IPS-NIHi7 (cell line): ENCODE measurements around the gene SRPK3.
"Not testable (repeated sequence)": the region's sequence is repeated elsewhere in the genome, so short reads cannot be mapped to it uniquely, and the experiment has no call there.

Experiments
- DNase-seq: peaks from one replicate; pipeline ENCODE4 v3.0.0; 2012; ENCODE audit warnings: mixed read lengths; ENCODE audit errors: extremely low spot score

SRPK3 gene, protein sequence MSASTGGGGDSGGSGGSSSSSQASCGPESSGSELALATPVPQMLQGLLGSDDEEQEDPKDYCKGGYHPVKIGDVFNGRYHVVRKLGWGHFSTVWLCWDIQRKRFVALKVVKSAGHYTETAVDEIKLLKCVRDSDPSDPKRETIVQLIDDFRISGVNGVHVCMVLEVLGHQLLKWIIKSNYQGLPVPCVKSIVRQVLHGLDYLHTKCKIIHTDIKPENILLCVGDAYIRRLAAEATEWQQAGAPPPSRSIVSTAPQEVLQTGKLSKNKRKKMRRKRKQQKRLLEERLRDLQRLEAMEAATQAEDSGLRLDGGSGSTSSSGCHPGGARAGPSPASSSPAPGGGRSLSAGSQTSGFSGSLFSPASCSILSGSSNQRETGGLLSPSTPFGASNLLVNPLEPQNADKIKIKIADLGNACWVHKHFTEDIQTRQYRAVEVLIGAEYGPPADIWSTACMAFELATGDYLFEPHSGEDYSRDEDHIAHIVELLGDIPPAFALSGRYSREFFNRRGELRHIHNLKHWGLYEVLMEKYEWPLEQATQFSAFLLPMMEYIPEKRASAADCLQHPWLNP

DNA sequence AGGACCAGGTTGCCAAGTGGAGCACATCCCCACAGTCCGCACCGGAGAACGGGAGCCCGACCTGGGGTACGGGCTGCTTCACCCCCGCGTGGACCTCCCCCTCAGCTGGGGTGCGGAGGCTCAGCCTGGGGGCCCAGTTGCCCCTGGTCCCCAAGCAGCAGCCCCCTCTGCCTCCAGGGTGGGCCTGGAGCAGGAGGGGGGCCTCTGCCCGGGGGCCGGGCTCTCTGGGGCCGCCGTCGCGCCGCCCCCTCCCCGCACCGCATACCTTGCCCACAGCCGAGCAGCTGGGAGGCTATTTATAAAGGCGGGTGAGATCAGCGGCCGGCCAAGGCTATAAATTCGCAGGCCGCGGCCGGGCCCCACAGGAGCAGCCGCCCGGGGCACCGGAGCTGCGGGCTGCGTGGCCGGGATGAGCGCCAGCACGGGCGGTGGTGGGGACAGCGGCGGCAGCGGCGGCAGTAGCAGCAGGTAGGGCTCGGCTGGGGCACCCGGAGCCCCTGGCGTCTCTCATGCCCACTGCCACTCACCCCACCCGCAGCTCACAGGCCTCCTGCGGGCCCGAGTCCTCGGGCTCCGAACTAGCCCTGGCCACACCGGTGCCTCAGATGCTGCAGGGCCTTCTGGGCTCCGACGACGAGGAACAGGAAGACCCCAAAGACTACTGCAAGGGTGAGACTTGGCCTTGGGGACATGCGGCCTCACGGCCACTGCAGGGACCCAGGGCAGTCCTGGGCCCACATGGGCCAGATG, at the start of gene SRPK3:
TSS of gene SRPK3 (plus strand) at position 364 of the 750 bp plus-strand sequence. CDS start at position 410, 46 bp downstream.
- DNase-seq = no peak

DNA sequence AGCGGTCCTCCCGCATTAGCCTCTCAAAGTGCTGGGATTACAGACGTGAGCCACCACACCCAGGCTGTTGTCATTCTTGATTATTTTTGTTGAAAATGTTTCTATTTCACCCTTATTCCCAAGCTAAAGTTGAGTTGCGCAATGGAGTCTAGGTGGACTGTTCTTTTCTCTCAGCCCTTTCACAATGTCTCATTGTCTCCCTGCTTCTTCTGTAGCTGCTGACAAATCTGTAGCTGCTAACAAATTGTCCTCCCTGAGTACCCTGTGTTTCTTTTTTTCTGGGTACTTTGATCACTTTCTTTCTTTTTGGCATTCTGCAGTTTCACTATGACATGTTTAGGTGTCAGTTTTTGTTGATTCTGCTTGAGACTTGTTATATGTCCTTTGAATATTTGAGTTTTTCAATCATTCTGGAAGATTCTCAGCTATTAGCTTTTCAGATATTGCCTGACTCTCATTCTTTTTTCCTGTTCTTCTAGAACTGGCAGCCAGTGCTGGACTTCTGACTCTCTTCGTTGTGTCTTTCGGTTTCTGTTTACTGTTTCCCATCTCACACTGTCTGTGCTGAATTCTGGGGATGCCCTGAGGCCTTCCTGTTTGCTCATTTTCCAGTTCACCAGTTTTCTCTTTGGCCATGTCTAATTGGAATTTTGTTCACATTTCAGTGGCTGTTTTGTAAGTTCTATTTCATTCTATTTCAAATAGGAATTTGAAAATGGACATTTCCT, 49.6 kb upstream of the SRPK3 start:
- no peak for DNase-seq

DNA sequence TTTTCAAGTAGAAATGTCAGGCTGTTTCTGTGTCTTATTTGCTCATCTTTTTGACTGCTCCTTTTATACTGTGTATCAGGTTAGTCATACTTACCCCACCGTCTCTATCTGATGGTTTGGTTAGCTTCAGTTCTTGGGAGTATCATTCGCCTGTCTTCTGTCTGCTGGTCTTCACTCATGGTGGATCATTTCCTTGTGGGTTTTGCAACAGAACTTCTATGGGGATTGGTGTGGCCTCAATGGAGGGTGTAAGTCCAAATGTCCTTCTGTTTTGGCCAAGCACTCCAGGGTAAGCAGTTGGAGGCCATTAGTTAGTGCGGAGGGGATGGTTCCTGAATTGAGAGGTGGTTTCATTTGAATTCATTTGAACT, 49.0 kb upstream of the SRPK3 start:
- no peak for DNase-seq

DNA sequence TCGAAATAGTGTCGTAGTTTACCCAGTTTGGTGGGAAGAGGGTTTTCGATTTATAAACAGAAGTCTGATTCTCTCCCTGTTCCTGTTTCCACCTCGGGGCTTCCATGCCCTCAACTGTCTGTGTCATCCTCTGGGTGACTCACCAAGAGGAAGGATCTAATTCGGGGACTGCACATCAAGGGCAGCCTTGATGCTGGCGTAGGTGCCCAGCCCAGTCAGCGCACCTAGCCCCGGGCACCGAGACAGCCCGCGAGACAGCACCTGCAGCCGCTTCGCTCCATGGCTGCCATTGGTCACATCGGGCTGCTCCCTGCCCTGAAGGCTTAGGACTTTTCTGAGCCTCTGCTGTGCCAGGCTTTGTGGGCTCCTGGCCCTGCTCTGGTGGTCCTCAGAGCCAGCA, 48.4 kb upstream of the SRPK3 start:
- DNase-seq = no peak

DNA sequence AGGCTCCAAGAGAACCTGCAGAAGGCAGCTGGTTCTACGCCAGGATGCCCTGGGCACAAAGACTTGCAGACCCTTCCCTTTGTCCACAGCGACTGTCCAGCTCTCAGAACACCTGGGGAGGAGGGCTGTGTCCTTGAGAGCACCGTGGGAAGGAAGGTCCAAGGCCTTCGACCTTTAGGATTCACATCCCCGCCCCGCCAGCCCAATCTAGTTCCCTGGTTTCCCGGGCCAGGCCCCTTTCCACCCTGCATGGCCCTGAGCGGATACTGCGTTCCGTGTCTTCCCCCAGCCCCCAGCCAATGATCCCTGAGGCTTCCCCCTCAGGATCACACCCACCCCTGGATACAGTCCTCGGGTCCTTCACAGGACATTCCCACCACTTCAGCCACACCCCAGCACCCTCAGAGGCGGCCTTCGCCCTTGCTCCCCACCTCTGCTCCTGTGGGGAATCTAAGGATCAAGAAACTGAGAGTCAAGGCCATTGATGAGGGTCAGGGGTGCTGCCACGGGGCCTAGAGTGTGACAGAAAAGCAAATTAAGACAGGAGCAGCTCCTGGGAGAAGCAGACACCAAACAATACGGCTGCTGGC, 47.1 kb upstream of the SRPK3 start:
- DNase-seq = no peak

DNA sequence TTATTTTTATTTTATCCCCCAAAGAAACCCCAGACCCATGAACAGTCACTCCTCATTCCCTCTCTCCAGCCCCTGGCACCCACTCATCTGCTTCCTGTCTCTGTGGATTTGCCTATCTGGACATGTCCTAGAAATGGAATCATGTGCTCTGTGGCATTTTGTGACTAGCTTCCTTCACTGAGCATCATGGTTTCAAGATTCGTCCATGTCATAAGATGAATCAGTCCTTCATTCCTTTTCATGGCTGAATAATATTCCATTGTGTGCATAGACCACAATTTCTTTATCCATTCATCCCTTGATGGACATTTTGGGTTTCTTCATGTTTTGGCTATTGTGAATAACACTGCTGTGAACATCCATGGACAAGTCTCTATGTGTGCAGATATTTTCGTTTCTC, 46.0 kb upstream of the SRPK3 start:
- DNase-seq = no peak

DNA sequence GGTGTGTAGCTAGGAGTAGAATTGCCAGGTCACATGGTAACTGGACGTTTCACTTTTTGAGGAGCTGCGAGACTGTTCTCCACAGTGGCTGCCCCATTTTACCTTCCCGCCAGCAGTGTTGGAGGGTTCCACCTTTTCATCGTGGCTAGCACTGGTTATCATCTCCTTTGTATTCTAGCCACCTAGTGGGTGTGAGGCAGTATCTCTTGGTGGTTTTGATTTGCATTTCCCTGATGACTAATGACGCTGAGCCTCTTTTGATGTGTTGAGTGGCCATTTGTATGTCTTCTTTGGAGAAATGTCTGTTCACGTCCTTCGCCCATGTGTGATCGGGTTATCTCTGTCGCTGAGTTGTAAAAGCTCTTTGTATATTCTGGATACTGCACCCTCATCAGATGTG, 45.6 kb upstream of the SRPK3 start:
- no peak for DNase-seq

DNA sequence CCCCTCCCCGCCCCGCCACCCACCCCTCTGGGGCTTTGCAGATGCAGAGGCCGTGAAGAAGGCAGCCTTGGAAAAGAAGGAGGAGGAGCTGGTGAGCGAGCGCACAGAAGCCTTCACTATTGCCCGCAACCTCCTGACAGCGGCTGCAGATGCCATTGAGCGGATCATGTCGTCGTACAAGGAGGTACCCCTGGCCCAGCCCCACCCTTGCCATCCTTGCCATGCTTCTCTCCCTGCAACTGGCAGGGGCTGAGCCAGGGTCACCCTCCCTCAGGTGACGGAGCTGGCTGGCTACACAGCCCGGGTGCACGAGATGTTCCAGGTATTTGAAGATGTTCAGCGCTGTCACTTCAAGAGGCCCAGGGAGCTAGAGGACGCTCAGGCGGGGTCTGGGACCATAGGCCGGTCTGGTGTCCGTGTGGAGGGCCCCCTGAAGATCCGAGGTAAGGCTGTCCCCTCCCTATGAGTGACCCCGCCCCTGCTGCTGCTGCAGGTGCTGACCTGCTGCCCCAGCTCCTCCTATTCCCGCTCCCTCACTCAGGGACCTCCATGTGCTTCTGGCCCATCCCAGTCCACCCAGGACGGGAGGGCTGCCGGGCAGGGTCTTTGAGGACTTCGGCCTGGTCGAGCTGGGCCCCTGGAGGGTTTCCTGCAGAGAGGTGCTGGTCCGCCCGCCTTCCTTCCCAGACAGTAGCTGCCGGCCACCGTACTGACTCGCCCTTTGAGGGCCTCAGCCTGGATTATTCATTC, 44.6 kb upstream of the SRPK3 start:
- DNase-seq = no peak

DNA sequence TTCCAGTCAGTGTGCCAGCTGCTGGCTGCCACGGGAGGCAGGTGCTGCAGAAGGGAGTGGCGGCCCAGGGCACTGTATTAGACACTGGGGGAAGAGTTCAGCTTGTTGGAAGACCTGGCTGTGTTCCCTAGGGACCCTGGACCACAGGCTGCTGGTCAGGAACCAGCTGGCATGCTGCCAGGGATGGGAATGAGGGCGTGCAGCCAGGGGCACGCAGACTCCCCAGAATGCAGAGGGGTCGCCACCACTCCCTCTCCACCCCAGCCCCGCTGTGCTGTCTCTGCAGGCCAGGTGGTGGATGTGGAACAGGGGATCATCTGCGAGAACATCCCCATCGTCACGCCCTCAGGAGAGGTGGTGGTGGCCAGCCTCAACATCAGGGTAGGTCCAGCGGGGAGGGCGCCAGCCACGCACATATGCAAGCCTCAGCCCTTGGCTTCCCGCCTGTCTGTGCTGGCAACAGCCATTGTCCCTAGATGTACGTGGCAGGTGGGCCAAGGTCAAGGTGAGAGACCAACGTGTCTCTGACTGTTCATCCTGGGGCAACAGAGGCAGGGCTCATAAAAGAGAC, 43.9 kb upstream of the SRPK3 start:
- no peak for DNase-seq

DNA sequence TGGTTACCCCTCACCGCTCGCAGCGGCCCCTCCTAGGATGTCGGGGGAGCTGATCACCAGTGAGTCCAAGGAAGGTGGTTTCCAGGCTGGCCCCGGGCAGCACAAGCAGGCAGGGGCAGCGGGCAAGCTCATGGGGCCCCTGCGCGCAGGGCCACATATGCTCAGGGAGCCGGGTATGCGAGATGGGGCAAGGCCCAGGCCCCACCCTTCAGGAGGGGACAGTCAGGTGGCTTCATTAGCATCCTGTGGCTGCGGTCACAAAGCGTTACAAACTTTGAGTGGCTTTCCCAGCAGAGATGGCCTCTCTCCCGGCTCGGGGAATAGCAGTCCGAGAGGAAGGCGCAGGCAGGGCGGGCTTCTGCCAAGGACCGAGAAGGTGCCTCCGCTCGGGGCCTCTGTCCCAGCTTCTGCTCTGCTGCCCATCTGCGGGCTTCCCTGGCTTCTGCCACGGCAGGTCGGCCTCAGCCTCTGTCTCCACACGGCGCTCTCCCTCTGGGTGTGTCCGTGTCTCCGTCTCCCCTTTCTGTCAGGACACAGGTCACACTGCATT, 42.7 kb upstream of the SRPK3 start:
- DNase-seq = no peak

DNA sequence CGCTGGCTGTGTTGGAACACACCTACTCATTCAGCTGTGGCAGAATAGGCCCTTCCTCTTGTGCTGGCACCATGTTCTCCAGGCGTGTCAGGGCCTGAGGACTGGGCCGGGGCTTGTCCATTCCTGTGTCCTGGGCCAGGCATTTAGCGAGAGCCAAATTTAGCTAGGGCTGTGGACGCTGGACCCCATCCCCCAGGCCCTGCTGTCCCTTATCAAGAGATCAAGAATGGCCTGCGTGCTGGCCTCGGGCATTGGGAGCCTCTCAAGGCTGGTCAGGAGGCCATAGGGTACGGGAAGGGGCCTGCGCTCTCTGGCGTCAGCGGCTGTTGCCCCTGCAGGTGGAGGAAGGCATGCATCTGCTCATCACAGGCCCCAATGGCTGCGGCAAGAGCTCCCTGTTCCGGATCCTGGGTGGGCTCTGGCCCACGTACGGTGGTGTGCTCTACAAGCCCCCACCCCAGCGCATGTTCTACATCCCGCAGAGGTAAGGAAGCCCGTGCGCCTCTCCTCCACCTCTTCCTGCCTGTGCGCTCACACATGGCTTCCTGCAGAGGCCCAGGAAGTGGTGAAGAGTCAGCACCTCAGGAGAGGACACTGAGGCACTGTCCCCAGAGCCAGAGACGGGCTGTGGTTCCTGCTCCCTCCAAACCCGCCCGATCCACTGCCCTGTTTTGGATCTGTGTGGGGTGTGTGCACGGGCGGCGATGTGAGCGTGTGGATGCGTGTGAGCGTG, 40.9 kb upstream of the SRPK3 start:
- DNase-seq = no peak

DNA sequence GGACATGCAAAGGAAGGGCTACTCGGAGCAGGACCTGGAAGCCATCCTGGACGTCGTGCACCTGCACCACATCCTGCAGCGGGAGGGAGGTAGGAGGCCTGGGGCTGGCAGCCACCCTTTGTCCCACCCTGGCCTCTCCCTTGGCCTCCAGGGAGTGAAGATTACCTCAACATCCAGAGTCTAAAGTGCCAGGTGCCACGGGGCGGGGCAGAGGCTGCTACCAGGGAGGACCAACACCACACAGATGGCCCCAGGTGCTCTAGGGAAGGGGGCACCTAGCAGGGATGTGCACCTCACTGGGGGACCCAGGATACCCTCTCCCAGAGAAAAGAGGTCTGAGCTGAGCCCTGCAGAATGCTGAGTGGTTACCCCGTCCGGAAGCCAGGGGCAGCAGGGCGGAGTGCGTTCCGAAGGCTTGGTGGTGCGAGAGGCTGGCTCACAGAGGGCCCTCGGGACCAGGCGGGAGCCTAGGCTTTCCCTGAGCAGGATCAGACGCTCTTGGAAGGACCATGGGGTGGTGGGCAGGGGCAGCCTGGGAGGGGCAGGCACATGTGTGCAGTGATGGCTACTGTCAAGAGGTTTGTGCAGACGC, 40.1 kb upstream of the SRPK3 start:
- no peak for DNase-seq

DNA sequence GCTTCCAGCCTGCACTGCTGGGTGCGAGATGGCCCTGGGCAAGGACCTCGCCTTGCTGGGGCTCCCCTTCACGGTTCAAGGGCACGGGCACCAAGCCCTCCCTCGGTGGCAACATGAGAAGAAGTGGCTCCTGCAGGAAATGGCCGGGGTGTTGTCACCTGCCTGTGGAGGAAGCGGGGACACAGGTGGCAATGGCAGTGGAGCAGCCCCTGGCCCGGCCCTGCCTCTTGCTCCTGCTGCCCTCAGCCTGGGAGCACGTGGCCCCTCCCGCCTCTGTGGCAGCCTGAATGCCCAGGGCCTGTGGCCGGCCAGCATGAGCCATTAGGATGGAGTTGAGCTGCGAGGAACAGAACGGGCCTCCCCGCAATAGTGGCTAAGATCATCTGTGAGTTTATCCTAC, 39.4 kb upstream of the SRPK3 start:
- no peak for DNase-seq

DNA sequence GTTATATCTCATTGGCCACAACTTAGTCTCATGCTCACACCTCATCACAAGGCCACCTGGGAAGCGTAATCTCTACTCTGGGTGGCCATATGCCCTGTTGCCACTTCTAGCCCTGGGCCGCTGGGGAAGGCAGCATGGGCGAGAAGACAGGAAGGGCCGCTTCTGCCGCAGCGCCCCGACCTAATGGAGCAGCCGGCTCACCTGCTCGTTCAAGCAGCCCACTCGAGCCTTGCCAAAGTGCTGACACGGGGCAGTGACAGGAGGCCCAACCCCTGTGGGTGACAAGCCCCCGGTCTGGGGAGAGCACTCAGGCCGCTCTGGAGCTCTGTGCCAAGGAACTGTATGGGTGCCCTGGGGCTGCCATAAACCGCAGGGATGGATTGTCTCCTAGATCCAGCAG, 38.7 kb upstream of the SRPK3 start:
- not testable (repeated sequence) for DNase-seq

DNA sequence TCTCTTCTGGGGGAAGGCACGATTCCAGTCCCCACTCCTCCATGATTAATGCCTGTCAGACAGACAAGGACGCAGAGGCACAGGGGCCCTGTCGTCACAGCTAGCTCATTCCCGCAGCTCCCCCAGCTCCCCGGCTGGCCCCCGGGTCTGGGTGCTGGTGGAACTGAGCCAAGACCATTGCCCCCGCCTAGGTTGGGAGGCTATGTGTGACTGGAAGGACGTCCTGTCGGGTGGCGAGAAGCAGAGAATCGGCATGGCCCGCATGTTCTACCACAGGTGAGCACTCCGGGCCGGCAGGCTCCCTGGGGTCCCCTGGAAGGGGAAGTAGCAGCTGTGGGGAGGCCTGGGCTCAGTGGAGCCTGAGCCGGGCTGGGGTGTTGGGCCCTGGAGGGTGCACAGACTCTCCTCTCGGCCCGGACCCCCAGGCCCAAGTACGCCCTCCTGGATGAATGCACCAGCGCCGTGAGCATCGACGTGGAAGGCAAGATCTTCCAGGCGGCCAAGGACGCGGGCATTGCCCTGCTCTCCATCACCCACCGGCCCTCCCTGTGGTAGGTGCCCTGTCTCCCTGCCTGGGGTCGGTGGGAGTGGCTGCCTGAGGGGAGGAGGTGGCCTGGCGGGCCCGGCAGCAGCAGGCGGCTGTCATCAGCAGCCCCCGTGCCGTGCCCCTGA, 37.9 kb upstream of the SRPK3 start:
- not testable (repeated sequence) for DNase-seq

DNA sequence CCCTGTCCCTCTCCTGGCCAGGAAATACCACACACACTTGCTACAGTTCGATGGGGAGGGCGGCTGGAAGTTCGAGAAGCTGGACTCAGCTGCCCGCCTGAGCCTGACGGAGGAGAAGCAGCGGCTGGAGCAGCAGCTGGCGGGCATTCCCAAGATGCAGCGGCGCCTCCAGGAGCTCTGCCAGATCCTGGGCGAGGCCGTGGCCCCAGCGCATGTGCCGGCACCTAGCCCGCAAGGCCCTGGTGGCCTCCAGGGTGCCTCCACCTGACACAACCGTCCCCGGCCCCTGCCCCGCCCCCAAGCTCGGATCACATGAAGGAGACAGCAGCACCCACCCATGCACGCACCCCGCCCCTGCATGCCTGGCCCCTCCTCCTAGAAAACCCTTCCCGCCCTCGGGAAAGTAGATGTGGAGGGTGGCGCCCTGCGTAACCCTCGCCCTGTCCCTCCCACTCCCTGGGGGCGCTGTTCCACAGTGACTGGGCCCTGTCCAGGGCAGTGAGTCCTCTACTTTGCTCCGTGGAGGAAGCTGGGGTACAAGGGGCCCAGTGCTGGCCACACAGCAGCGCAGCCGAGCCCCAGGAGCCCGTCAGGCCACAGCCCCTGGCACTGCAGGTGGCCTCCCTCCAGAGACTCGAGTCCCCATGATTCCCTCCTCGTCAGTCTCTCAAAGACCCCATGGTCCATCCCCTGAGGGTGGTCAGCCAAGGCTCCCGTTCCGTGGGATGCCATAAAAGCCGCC, 37.2 kb upstream of the SRPK3 start:
- not testable (repeated sequence) for DNase-seq

DNA sequence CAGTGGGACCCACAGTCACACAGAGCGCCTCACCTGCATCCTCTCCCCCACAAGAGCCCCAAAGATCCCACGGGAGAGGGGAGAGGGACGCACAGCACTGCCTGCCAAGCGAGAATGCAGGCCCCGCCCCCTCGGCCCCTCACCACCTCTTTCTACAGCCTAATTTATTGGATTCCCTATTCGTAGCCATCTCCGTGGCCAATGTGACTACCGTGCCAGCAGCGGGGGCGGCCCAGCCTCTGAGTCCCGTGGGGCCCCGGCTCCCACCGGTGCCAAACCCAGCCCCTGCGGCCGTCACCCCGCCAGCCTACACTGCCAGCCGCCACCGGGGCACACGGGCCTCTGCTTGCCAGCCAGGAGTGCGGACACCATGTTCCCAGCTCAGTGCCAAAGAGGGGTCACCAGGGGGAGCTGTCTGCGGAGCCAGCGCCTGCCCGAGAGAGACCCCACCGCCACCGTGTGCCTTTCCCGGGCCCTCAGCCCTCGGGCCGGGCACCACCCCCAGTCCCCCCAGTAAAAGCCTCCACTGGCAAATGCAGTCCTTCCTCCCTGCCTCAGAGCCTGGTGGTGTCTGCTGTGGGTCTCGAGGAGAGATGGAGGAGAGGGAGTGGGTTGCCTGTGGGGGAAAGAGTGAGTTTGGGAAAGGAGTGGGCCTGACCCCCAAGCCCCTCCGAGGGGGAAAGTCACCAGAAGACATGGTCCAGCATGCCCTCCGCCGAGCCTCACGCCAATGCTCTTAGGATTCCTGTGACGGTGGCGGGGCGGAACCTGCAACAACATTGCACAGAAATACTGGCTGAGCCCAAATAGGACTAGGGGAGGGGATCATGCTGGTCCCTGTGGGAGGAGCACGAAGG, 36.4 kb upstream of the SRPK3 start:
- peak; percentile 11 for DNase-seq
